ENCODE results near the gene RPS6KA3. TPM values are rescaled to one million over a fixed set of nuclear protein-coding genes. Genes with fewer than 3 reads are reported as not detected.
"Not testable (repeated sequence)": the region's sequence is repeated elsewhere in the genome, so short reads cannot be mapped to it uniquely, and the experiment has no call there.

RPS6KA3 gene
- total RNA-seq, 1 donor from 2014 or later: 33.6 TPM

- Histone ChIP-seq H3K27me3 (ENCODE audit: low read depth) (no peaks in the 10 kb centered on the region), H3K4me3 (no peak overlapping the region), H3K27ac (replicated peaks) (no peak overlapping the region), H3K9me3 (replicated peaks) (no peaks in the 10 kb centered on the region), H3K36me3 (peaks cover 38% of the 10 kb centered on the region), H3K4me1 (peaks cover 3% of the 10 kb centered on the region)
- no peak for TF ChIP-seq CTCF (IDR thresholded peaks at IDR 0.05; ENCODE audit: borderline replicate concordance)
- intact Hi-C loops (cut with micrococcal nuclease): no loop called here
- no peak for DNase-seq
Observed at GRCh38 chrX:20181598-20182329, 84.9 kb downstream of the RPS6KA3 start.

- DNase-seq: no peak
- no peak overlapping the region for H3K27ac ChIP-seq (replicated peaks)
- H3K36me3 ChIP-seq: peaks cover 43% of the 10 kb centered on the region
- no peaks in the 10 kb centered on the region for H3K27me3 ChIP-seq (ENCODE audit: low read depth)
- no peak for TF ChIP-seq CTCF (IDR thresholded peaks at IDR 0.05; ENCODE audit: borderline replicate concordance)
- peaks cover 7% of the 10 kb centered on the region for H3K4me1 ChIP-seq
- intact Hi-C loops (cut with micrococcal nuclease): no loop called here
- no peak overlapping the region for H3K4me3 ChIP-seq
- H3K9me3 ChIP-seq (replicated peaks): no peaks in the 10 kb centered on the region
Observed at GRCh38 chrX:20177093-20177492, 89.6 kb downstream of the RPS6KA3 start.

- TF ChIP-seq CTCF (IDR thresholded peaks at IDR 0.05; ENCODE audit: borderline replicate concordance): no peak
- Histone ChIP-seq H3K36me3 (peaks cover 44% of the 10 kb centered on the region), H3K4me1 (peaks cover 8% of the 10 kb centered on the region), H3K9me3 (replicated peaks) (no peaks in the 10 kb centered on the region), H3K27me3 (ENCODE audit: low read depth) (no peaks in the 10 kb centered on the region), H3K4me3 (no peak overlapping the region), H3K27ac (replicated peaks) (no peak overlapping the region)
- no peak for DNase-seq
- intact Hi-C loops (cut with micrococcal nuclease): no loop called here
Observed at GRCh38 chrX:20173856-20174255, 92.9 kb downstream of the RPS6KA3 start.

- intact Hi-C loops (cut with micrococcal nuclease): no loop called here
- H3K36me3 ChIP-seq: peaks cover 49% of the 10 kb centered on the region
- H3K27me3 ChIP-seq (ENCODE audit: low read depth): no peaks in the 10 kb centered on the region
- no peak for DNase-seq
- H3K4me3 ChIP-seq: no peak overlapping the region
- TF ChIP-seq CTCF (IDR thresholded peaks at IDR 0.05; ENCODE audit: borderline replicate concordance): no peak
- H3K4me1 ChIP-seq: peaks cover 8% of the 10 kb centered on the region
- no peaks in the 10 kb centered on the region for H3K9me3 ChIP-seq (replicated peaks)
- peak overlapping the region; percentile 58 for H3K27ac ChIP-seq (replicated peaks)
Observed at GRCh38 chrX:20173313-20173712, 93.4 kb downstream of the RPS6KA3 start.

GRCh38 chrX:20171887-20172286 is 94.8 kb downstream of the RPS6KA3 start:
- peaks cover 8% of the 10 kb centered on the region for H3K4me1 ChIP-seq
- no peak for DNase-seq
- H3K4me3 ChIP-seq: no peak overlapping the region
- H3K27me3 ChIP-seq (ENCODE audit: low read depth): no peaks in the 10 kb centered on the region
- peaks cover 62% of the 10 kb centered on the region for H3K36me3 ChIP-seq
- H3K9me3 ChIP-seq (replicated peaks): no peaks in the 10 kb centered on the region
- no peak for TF ChIP-seq CTCF (IDR thresholded peaks at IDR 0.05; ENCODE audit: borderline replicate concordance)
- intact Hi-C loops (cut with micrococcal nuclease): no loop called here
- peak overlapping the region; percentile 58 for H3K27ac ChIP-seq (replicated peaks)

GRCh38 chrX:20162516-20162915 is 104.2 kb downstream of the RPS6KA3 start:
- H3K27ac ChIP-seq (replicated peaks); H3K9me3 ChIP-seq (replicated peaks); H3K4me1 ChIP-seq; H3K27me3 ChIP-seq (ENCODE audit: low read depth); DNase-seq; intact Hi-C loops (cut with micrococcal nuclease); H3K4me3 ChIP-seq: not testable (repeated sequence)
- H3K36me3 ChIP-seq: peaks cover 49% of the 10 kb centered on the region
